ENCODE data around the gene GOLPH3.

- TF ChIP-seq TAF1 (IDR thresholded peaks at IDR 0.05; ENCODE audit: borderline replicate concordance, low read depth, low read length) (no peak), POLR2AphosphoS5 (IDR thresholded peaks at IDR 0.05; ENCODE audit: low read depth, low read length) (no peak)
Measured at GRCh38 chr5:32144378-32145207, 29.5 kb downstream of the GOLPH3 start.
